ENCODE measurements around the gene CAPG.
A peak's percentile ranks its signal among the peaks of the same experiment; 100 is the strongest.
"Not testable (repeated sequence)": the region's sequence is repeated elsewhere in the genome, so short reads cannot be mapped to it uniquely, and the experiment has no call there.

The CAPG gene

GRCh38 chr2:85415980-85416650, 5.9 kb upstream of the CAPG start:
- no peak overlapping the region for H2AFZ ChIP-seq
- peak overlapping the region; percentile 97 for H3K27ac ChIP-seq
- H3K4me2 ChIP-seq (ENCODE audit: low read length) = no peak overlapping the region
- no peaks in the 10 kb centered on the region for H3K27me3 ChIP-seq (ENCODE audit: control insufficient read depth, insufficient read depth, low read length)
- H3K36me3 ChIP-seq (ENCODE audit: control insufficient read depth, insufficient read depth, low read length) = no peaks in the 10 kb centered on the region
- peaks cover 54% of the 10 kb centered on the region for H3K4me1 ChIP-seq
- no peak overlapping the region for H3K9ac ChIP-seq
- H3K4me3 ChIP-seq (ENCODE audit: low read depth, low read length) = no peak overlapping the region
- TF ChIP-seq CTCF (IDR thresholded peaks at IDR 0.05) = no peak
- H3K79me2 ChIP-seq = peaks cover 10% of the 10 kb centered on the region
- H3K9me3 ChIP-seq (ENCODE audit: control insufficient read depth, low read length) = no peaks in the 10 kb centered on the region

GRCh38 chr2:85414761-85415553, 4.8 kb upstream of the CAPG start:
- H3K4me3 ChIP-seq (ENCODE audit: low read depth, low read length) = no peak overlapping the region
- peak overlapping the region; percentile 45 for H2AFZ ChIP-seq
- H3K36me3 ChIP-seq (ENCODE audit: control insufficient read depth, insufficient read depth, low read length) = no peaks in the 10 kb centered on the region
- H3K4me1 ChIP-seq = peaks cover 54% of the 10 kb centered on the region
- H3K27ac ChIP-seq = peak overlapping the region; percentile 97
- H3K9ac ChIP-seq = no peak overlapping the region
- no peaks in the 10 kb centered on the region for H3K9me3 ChIP-seq (ENCODE audit: control insufficient read depth, low read length)
- no peaks in the 10 kb centered on the region for H3K27me3 ChIP-seq (ENCODE audit: control insufficient read depth, insufficient read depth, low read length)
- no peak for TF ChIP-seq CTCF (IDR thresholded peaks at IDR 0.05)
- peaks cover 12% of the 10 kb centered on the region for H3K79me2 ChIP-seq
- H3K4me2 ChIP-seq (ENCODE audit: low read length) = no peak overlapping the region

GRCh38 chr2:85414421-85414759, 4.2 kb upstream of the CAPG start:
- H3K27me3 ChIP-seq (ENCODE audit: control insufficient read depth, insufficient read depth, low read length); H3K4me3 ChIP-seq (ENCODE audit: low read depth, low read length); H3K36me3 ChIP-seq (ENCODE audit: control insufficient read depth, insufficient read depth, low read length); H3K4me2 ChIP-seq (ENCODE audit: low read length); H3K9ac ChIP-seq; H3K9me3 ChIP-seq (ENCODE audit: control insufficient read depth, low read length): not testable (repeated sequence)
- Histone ChIP-seq H3K27ac (peak overlapping the region; percentile 97), H3K79me2 (peaks cover 18% of the 10 kb centered on the region), H2AFZ (peak overlapping the region; percentile 81), H3K4me1 (peaks cover 54% of the 10 kb centered on the region)

- H3K9ac ChIP-seq = peak overlapping the region; percentile 70
- peak overlapping the region; percentile 97 for H3K27ac ChIP-seq
- peak overlapping the region; percentile 81 for H2AFZ ChIP-seq
- H3K4me2 ChIP-seq (ENCODE audit: low read length) = no peak overlapping the region
- peaks cover 23% of the 10 kb centered on the region for H3K79me2 ChIP-seq
- peak; percentile 37 for TF ChIP-seq CTCF (IDR thresholded peaks at IDR 0.05)
- H3K27me3 ChIP-seq (ENCODE audit: control insufficient read depth, insufficient read depth, low read length) = no peaks in the 10 kb centered on the region
- no peaks in the 10 kb centered on the region for H3K36me3 ChIP-seq (ENCODE audit: control insufficient read depth, insufficient read depth, low read length)
- peak overlapping the region; percentile 17 for H3K4me3 ChIP-seq (ENCODE audit: low read depth, low read length)
- H3K4me1 ChIP-seq = peaks cover 54% of the 10 kb centered on the region
- no peaks in the 10 kb centered on the region for H3K9me3 ChIP-seq (ENCODE audit: control insufficient read depth, low read length)
Measured at GRCh38 chr2:85413592-85414420, 3.6 kb upstream of the CAPG start.

GRCh38 chr2:85411405-85411748, 1.2 kb upstream of the CAPG start:
- Histone ChIP-seq H3K4me2 (ENCODE audit: low read length) (no peak overlapping the region), H2AFZ (peak overlapping the region; percentile 39), H3K36me3 (ENCODE audit: control insufficient read depth, insufficient read depth, low read length) (no peaks in the 10 kb centered on the region), H3K9me3 (ENCODE audit: control insufficient read depth, low read length) (no peaks in the 10 kb centered on the region), H3K9ac (no peak overlapping the region), H3K27ac (peak overlapping the region; percentile 97), H3K4me1 (peaks cover 70% of the 10 kb centered on the region), H3K27me3 (ENCODE audit: control insufficient read depth, insufficient read depth, low read length) (no peaks in the 10 kb centered on the region), H3K4me3 (ENCODE audit: low read depth, low read length) (no peak overlapping the region), H3K79me2 (peaks cover 28% of the 10 kb centered on the region)
- no peak for TF ChIP-seq CTCF (IDR thresholded peaks at IDR 0.05)
